GM23248 (cell line): Measurements from ENCODE around the gene IFT88.

Experiments
- EZH2 ChIP-seq: fragments of 200-600 bp; sonication (generic); IDR thresholded peaks from 2 replicates; pipeline ENCODE4 v1.6.1; 2018; ENCODE audit warnings: antibody characterized with exemption, mild to moderate bottlenecking; ENCODE audit not compliant: insufficient read depth, poor library complexity, severe bottlenecking
- EZH2phosphoT487 ChIP-seq: fragments of 200-600 bp; sonication (generic); IDR thresholded peaks from 2 replicates; pipeline ENCODE4 v1.6.1; 2018; ENCODE audit warnings: antibody characterized with exemption, moderate library complexity, mild to moderate bottlenecking, low read depth; ENCODE audit not compliant: insufficient read depth

DNA sequence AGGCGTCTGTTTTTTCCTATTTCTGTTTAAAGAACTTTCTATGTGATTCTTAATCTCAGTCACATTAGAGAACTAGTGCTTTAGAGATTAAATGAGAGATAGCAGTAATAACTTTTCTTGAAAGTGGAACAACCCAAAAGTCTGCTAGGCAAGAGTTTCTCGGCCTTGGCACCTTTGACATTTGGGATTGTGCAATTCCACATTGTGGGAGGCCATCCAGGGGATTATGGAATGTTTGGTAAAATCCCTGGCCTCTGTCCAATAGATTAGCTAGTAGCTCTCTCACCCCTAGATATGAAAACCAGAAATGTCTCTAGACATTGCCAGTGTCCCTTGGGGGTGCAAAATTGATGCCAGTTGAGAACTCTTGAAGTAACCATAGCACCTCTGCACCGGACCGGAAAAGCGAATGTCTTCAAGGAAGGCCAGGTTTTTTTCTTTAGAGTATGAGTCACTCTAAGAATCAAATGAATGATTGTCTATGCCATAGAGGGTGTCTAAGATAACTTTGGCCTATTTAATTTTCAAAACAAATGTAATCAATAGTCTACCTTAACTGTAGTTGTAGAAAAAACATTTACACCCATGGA, 91.6 kb downstream of the IFT88 start:
- TF ChIP-seq EZH2 (no peak), EZH2phosphoT487 (no peak)
